ENCODE measurements around the gene GSC.
"Not testable (repeated sequence)": the region's sequence is repeated elsewhere in the genome, so short reads cannot be mapped to it uniquely, and the experiment has no call there.

GSC gene

GRCh38 chr14:94746131-94746530, 23.8 kb downstream of the GSC start:
- no peak for DNase-seq (ENCODE audit: low read depth, low spot score)

- DNase-seq (ENCODE audit: low read depth, low spot score) = no peak
Observed at GRCh38 chr14:94738751-94739150, 31.2 kb downstream of the GSC start.

GRCh38 chr14:94738097-94738496, 31.8 kb downstream of the GSC start:
- DNase-seq (ENCODE audit: low read depth, low spot score) = no peak

GRCh38 chr14:94728950-94729349, 41.0 kb downstream of the GSC start:
- DNase-seq (ENCODE audit: low read depth, low spot score) = no peak

- not testable (repeated sequence) for DNase-seq (ENCODE audit: low read depth, low spot score)
Observed at GRCh38 chr14:94728440-94728839, 41.5 kb downstream of the GSC start.

GRCh38 chr14:94726649-94727048, 43.3 kb downstream of the GSC start:
- DNase-seq (ENCODE audit: low read depth, low spot score) = not testable (repeated sequence)

- no peak for DNase-seq (ENCODE audit: low read depth, low spot score)
Observed at GRCh38 chr14:94724993-94725392, 44.9 kb downstream of the GSC start.

- no peak for DNase-seq (ENCODE audit: low read depth, low spot score)
Observed at GRCh38 chr14:94722397-94722796, 47.5 kb downstream of the GSC start.
